ENCODE measurements around the gene RABL2B.

Gene RABL2B

DNA sequence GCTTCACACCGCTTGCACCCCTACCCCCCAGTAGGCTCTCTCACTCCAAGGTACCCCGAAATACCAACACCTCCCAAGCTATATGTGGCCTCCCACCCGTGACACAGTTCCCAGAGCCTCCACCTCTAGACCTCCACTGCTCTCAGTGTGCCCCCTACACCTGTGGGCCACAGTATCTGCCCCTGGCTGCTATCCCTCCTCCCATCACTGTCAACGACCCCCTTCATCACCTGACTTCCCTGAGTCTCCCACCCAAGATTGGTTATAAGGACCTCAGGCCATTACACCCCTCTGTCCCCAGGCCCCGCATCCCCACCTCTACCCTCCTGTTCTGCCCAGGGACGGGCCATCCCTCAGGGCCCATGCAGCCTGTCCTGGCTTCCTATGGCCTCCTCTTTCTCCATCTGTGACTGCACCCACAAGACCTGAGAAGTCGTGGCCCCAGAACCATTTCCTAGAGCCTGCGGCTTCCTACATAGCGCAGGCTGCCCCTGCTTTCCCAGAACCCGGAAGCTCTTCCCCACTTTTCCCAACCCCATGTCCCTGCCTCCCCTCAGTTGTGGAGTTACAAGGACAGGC is 44.7 kb downstream of the RABL2B start:
- DNase-seq (ENCODE audit: low read depth in 2 of 2), result no peak

DNA sequence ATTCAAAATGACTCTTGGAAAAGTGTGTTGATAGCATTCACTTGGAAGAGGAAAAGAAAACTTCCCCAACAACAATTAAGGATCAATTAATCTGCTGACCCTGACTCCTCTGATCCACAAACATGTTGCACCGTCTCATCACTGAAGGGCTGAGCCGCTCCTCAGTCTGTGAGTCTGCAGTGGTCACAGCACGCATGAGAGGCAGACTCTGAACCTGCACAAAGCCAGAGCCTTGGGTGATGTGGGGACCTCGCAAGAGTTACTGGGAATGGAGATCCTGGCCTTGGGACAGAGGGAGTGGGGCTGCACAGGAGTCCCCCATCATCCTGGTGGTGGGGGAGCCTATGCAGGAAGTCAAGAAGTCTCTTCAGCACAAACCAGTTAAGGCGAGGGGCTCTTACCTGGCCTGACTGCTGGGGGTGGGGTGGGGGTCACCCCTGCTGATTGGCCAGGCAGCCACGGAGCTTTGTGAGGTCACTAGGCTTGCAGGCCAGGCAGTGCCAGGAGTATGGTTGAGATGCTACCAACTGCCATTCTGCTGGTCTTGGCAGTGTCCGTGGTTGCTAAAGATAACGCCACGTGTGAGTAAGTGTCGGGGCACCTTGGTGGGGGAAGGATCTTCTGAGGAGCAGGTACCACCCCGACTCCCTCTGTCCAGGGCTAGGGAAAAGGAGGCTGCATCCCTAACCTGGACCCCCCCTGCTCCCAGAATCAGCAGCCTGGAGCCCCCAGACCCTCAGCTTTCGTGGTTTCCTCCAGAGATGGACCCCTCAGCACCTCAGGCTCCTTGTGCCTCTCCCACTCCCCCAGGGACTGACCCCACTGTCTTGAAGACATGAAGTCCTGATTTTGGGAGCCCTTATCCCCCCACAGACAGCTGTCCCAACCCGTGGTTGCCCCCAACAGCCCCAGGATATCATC is 45.4 kb downstream of the RABL2B start, which contains the start of gene ACR:
TSS of gene ACR (plus strand) at position 477 of the 921 bp plus-strand sequence. CDS start at position 509, 32 bp downstream.
- DNase-seq (ENCODE audit: low read depth in 2 of 2), result no peak

DNA sequence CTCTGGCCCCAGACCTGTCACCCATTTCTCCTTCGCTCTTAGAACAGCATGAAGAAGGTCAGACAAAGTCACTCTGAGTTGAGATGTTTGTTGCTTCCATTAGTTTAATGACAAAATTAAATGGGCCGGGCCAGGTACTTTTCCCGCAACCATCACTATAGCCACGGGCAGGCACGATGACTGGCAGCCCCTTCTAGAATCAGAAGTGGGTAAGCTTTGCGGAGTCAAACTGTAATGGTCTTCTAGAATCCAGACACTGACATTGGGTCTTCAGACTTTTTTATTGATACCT is 47.8 kb downstream of the RABL2B start:
- no peak for DNase-seq (ENCODE audit: low read depth in 2 of 2)

DNA sequence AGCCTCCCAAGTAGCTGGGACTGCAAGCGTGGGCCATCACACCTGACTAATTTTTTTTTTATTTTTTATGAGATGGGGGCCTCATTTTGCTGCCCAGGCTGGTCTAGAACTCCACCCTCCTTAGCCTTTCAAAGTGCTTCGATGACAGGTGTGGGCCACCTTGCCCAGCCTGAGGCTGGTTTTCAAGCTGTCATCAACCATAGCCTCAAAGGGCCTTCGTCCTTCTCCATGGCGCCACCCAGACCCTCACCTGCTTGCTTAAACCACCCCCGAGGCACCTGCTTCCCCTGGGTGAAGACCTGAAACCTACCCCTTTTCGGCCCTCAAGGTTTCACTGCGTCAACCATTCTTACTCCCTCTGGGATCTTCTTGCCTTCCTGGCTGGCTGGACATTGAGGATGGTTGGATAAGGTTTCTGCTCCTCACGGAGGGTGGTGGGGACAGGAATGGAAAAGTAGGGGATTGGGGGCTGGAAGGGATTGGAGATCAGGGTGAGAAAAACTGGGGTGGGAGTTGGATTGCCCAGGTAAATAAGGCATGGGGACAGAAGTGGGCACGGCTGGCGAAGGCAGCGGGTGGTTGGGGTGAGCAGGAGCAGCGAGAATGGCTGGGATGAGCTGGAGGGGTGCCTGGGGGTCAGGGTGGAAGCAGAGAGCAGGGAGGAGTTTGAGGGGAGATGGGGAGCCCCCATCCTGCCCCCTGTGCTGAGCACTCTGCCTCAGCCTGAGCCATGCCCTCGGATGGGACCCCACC is 48.3 kb downstream of the RABL2B start:
- no peak for DNase-seq (ENCODE audit: low read depth in 2 of 2)

DNA sequence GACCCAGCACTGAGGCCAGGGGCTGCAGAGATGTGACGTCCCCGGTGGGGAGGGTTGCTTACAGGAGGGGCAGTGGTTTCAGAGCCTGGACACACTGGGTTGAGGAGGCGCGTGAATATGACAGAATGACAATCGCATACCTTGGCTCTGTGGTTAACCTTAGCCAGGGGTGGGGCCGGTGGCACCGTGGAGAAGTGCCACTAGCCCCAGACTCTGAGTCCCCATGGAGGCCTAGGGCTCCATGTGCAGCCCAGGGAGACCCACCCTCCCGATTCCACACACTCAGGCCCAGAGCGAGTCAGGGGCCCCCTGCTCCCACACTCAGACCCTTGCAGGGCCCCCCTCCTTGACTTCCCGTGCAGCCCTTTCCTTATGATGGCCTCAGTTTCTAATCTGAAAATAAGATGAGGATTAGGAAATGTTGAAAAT is 49.1 kb downstream of the RABL2B start:
- no peak for DNase-seq (ENCODE audit: low read depth in 2 of 2)

DNA sequence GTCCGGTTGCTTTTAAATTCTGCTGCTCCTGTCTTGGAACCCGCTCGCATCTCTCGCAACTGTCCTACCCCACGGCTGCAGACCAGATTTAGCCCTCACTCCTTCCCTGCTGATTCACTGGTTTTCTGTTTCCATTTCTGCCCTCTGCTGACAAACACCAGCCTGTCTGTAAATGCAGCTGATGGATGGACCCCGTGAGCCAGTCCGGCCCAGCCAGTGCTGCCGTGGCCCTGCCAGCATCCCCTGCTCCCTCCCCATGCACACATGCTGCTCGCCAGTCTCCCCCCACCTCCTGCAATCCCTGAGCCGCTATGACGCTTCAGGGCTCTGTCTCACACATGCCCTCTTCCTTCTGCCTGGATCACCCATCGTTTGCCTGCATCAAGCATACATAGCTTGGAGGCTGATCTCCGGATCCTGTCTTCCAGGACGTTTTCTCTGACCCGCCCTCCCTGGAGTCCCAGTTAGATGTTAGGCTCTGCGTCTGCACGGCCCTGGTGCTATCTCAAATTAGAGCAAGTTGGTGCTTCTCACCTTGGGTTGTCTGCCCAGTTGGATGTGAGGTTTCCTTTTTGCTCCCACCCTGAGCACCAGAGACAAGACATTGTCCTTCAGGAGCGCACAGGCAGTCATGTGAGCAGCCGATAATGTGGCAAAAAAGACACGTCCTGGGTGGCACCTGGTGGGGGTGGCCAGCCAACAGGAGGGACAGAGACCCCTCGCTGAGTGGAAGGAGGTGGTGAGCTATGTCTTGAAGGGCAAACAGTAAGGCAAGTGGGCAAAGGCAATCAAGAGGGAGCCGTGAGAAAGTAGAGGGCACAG is 49.7 kb downstream of the RABL2B start:
- DNase-seq (ENCODE audit: low read depth in 2 of 2), result no peak

DNA sequence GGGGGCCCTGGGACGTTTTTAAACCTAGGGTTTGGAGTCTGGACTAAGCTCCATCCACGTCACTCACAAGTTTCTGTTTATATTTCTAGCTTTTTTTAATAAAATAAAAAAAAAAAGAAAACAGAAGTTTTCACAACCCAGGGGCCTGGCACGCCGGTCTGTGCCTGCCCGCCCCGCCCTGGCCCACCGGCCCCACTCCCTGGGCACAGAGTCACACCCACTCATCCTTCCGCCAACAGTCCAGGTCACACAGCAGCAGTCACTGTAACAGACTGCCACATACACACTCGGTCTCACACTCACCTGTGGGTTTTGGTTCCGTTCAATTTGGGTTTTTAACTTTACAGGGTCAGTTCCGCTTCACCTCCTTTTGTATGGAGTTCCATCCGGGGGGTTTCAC is 50.8 kb downstream of the RABL2B start:
- no peak for DNase-seq (ENCODE audit: low read depth in 2 of 2)

DNA sequence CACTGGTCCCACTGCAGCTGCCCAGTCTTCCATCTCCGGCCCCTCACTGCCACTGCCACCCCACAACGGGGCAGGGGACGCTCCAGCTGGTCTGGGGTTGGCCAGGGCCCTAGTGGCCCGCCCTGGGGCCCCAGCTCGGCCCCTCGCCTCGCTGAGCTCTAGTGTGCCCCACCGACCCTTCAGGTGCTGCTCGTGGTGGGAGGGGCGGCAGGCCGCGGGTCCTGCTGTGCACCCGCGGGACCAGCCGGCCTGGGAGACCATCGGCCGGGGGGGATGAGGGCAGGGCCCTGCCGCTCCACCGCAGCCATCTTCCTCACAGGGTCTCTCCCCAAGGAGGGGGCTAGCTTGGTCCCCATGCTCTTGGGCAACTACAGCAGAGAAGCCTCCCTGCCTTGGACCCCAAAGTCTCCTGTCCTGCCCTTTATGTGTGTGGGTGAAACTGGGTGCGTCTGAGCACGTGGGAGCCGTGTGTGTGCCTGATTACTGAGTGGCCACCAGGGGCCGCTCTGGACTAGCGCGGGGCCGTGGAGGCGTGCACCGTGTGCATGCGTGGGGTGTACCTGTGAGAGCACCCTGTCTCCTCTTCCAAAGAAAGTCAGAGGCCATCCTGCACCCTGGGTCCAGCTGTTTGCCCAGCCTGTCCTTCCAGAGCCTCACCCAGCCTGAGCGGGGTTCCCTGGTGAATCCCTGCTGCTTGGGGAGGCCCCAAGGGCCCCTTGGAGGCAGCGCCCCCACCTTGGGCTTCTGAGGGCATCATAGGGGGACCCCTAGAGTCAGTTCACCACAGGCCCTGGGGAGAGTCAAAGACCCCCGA is 51.4 kb downstream of the RABL2B start:
- DNase-seq (ENCODE audit: low read depth in 2 of 2), result peak; percentile 6 to 32

DNA sequence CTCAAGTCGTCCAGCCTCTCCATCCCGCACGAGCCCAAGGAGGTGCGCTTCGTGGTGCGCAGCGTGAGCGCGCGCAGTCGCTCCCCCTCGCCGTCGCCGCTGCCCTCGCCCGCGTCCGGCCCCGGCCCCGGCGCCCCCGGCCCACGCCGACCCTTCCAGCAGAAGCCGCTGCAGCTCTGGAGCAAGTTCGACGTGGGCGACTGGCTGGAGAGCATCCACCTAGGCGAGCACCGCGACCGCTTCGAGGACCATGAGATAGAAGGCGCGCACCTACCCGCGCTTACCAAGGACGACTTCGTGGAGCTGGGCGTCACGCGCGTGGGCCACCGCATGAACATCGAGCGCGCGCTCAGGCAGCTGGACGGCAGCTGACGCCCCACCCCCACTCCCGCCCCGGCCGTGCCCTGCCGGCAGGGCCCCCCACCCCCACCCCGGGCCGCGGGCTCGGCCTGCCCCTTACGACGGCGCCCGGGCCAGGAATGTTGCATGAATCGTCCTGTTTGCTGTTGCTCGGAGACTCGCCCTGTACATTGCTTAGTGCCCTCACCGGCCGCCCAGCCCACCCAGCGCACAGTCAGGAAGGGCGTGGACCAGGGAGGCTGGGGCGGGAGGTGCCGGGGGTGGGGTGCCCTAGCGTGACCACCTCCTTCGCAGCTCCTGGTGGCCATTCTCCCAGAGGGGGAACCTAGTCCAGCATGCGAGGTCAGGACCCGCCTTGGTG is 52.3 kb downstream of the RABL2B start:
- DNase-seq (ENCODE audit: low read depth in 2 of 2), result no peak

DNA sequence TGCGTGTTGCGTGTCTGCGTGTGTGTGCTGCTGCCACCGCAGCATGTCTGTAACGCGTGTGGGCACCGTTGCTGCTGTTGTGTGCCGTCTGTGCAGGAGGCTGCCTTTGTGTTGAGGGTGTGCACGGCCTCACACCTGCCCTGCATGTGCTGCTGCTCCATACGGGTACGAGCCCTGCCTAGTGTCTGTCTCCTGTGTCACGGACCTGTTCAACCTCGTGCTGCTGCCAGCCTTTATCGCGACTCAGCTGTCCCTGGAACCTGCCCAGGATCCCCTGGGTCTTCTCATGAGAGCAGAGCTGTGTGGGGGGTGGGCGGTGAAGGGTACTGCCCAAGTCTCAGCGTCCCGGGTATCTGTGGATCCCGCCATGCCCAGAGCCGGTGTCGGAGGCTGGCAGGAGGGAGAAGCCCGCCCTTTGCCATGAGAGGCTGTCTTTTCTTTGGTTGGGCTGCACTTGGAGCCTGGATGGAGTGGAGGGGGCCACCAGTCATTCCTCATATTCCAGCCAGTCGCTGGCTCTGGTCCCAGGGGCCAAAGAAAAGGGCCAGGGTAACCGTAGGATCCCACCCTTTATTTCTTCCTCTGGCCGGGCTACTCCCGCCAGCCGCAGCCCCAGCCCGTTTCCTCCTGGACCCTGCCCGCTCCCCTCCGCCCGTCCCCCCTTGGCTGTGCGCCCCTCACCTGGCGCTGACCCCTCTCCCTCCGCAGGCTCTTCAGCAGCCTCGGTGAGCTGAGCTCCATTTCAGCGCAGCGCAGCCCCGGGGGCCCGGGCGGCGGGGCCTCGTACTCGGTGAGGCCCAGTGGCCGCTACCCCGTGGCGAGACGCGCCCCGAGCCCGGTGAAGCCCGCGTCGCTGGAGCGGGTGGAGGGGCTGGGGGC is 53.2 kb downstream of the RABL2B start:
- no peak for DNase-seq (ENCODE audit: low read depth in 2 of 2)

DNA sequence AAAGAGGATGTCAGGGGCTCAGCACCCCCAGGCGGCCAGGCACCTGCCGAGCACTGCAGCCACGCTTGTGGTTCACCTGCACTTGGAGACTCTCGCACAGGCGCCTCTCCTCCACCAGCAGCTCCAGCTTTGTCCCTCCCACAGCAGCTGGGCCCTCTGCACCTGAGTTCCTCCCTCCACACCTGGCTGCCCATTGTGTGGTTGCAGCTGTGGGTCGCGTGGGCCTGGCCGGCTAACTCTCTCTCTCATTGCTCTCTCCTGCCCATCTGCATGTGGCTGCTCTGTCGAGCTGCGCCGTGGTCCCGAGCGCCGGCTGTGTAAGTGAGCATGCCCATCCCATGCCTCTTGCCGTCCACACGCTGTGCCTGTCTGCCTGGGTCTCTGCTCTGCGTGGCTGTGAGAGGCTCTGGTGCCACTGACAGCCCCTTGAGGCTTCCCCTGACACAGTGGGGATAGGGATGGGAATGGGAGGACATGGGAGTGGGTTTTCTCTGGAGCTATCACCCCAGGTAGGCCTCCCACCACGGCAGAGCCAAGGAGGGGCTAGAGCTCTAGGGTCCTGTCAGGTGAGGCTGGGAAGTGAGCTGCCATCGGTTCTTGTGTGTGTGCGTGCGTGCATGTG is 53.9 kb downstream of the RABL2B start:
- no peak for DNase-seq (ENCODE audit: low read depth in 2 of 2)

DNA sequence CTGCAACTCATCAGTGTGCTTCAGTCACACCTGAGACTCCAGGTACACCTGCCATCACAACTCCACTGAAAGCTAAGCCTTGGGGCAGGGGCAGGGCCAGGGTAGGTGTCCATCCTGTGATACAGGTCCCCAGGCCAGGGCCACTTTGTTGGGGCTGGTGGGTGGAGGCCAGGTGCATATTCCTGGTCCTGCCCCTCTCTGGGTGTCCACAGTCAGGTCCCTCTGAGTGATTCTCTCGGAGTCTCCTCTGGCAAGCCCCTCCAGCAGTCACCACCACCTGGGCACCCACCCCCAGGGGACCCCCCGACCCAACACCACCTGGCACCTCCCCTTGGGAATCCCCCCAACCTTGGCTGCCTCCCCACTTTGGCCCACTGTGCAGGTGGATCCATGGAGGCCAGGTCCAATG is 54.9 kb downstream of the RABL2B start:
- DNase-seq (ENCODE audit: low read depth in 2 of 2), result no peak

DNA sequence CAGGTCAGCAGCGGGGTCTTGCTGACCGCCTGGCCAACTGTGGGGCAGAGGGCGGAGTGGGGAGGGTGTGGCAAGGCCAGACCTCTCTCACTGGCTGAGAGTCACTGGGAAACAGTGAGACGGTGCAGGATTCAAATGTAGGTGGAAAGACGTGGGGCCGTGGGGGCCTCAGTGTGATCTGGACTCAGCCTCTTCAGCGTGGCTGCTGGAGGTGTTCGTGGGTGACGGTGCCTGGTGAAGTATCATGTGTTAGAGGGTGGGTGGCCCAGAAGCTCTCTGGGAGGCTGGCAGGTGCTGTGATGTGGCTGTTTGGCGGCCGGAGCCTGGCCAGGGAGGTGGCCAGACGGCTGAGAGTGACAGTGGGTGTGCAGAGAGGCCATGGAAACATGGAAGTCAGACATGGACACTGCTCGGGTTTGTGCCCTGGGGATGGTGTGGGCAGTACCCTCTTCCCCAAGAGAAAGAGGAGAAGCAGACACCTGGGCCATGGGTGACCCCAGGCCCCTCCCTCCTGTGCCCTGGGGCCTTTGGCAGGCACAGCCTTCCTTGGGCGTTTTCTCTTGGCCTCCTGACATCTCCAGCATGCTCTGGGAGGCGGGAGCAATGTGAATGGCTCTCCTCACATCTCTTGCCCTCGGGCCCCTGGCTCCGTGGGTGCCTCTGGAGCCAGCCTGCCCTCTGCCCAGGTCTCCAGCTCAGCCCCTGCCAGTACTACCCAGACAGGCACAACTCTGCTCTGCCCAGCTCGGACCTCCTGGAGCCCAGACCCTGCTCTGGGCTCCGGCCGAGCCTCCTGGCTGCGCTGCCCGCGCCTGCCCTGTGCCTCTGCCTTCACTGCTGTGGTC is 55.5 kb downstream of the RABL2B start:
- DNase-seq (ENCODE audit: low read depth in 2 of 2), result no peak

DNA sequence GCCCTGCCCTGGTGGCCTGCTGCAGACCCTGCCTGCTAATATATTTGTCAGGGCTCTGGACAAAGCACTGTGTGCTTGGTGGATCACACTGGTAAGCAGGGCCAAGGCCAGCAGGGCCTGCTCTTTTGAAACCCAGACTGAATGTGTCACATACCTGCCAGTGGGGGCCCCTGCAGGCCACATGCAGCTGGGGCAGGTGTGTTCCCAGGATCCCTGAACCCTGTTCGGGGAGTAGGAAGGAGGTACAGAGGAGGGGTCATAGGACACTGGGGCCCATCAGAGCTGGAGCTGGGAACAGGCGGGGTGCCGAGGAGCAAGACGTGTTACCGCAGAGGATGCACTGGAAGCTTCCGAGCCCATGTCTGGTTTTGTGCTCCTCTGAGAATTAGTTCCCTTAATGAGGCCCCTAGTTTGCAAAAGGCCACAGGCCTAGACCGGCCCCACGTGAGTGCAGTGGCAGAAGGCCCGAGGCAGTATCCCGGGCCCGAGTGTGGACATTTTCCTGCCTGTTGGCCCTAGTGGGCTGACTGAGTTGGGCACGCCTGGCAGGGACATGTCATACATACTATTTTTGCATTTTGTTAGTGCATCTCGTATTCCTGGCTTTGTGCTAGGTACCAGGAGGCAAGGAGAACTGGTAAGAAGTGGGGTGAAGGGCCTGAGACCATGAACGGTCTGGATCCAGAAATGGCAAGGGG is 56.6 kb downstream of the RABL2B start:
- DNase-seq (ENCODE audit: low read depth in 2 of 2), result no peak

DNA sequence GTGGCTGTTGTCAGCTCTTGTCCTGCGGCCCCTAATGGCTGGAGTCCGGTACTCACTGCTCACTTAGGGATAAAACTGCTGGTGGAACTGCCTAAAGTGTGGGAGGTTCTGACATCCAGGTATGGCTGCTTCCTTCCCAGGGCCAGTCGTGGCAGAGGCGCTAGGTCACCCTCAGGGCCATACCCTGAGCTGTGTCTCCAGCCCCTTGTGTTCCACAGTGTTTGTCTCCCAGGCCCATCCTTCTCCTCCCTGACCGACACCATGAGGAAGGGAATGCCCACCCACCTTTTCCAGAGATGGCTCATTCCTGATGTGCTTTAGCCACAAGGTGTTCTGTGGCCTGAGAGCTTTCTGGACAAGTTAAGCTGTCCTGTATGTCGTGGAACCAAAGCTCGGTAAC is 57.8 kb downstream of the RABL2B start:
- DNase-seq (ENCODE audit: low read depth in 2 of 2), result no peak

DNA sequence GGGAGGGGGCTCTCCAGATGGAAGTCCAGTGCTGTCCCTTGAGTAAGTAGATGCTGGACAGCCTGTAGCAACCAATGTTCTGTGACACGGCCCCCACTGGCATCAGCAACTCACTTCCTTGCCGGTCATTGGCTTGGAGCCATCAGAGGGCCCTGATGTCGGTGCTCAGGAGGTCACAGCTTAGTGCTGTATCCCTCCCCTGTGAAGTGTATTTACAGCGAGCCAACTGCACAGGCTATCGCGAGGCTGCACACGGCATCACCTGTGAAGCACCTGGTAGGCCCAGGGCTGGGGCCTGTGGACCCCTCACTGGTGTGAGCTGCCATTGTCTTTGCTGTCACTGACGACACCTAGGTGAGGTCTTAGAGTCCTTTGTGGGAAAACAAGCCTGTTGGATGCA is 58.8 kb downstream of the RABL2B start:
- DNase-seq (ENCODE audit: low read depth in 2 of 2), result no peak

DNA sequence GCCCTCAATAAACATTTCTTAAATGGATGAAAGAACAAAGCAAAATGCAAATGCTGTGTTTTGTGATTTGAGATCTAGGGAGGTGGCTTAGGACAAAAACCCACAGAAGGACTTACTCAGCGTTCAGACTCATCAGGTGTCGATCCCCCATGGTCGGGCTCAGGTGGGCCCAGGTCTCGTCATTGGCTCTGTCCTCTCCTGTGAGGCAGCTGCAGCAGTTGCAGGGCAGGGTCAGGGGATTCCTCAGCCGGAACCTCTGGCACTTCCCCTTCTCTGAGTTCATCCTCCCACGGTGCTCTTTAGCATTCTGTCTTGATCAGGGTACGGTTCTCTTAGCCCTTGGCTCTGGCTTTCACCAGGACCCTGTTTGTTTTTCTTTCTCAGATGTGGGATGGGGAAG is 59.4 kb downstream of the RABL2B start:
- DNase-seq (ENCODE audit: low read depth in 2 of 2), result no peak
